ENCODE data around the gene TTYH3.

DNA sequence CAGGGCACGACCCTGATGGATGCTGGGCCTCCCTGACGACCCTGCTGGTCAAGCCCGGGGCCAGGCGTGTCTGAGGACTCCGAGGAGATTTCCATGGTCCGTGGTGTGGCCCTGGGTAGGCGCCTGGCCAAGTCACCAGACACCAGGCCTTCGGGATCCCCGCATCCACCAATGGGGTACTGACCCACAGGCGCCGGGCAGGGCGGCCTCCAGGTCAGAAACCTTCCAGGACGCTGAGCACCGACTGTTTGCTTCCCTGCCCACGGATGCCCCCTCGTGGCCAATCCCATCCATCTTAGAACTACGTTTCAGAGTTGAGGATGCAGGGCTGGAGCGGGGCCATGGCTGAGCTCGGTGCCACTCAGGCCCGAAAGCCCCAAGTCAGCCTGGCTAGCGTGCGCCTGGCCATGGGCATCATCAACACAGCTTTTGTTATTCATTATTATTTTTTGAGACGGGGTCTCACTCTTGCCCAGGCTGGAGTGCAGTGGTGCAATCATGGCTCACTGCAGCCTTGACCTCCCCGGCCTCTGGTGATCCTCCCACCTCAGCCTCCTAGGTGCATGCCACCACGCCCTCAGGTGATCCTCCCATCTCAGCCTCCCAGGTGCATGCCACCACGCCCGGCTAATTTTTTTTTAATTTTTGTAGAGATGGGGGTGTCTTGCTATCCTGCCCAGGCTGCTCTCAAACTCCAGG is 49.2 kb downstream of the TTYH3 start:
- TF ChIP-seq, protein P1, sequence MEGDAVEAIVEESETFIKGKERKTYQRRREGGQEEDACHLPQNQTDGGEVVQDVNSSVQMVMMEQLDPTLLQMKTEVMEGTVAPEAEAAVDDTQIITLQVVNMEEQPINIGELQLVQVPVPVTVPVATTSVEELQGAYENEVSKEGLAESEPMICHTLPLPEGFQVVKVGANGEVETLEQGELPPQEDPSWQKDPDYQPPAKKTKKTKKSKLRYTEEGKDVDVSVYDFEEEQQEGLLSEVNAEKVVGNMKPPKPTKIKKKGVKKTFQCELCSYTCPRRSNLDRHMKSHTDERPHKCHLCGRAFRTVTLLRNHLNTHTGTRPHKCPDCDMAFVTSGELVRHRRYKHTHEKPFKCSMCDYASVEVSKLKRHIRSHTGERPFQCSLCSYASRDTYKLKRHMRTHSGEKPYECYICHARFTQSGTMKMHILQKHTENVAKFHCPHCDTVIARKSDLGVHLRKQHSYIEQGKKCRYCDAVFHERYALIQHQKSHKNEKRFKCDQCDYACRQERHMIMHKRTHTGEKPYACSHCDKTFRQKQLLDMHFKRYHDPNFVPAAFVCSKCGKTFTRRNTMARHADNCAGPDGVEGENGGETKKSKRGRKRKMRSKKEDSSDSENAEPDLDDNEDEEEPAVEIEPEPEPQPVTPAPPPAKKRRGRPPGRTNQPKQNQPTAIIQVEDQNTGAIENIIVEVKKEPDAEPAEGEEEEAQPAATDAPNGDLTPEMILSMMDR (conservative IDR thresholded peaks at IDR 0.05 in 1 of 2, IDR thresholded peaks at IDR 0.05 in 1 of 2; ENCODE audit: low read depth in 1 of 2, low read length in 2 of 2) = peak; percentile 67 to 68
- TF ChIP-seq EZH2 (IDR thresholded peaks at IDR 0.05; ENCODE audit: low read length, missing control alignments) = no peak

Data from fibroblast of lung (primary cell).